GM12872 (cell line): ENCODE data around the gene JMJD1C.

Experiments used
- CTCF ChIP-seq: IDR thresholded peaks from 3 replicates; pipeline ENCODE4 v1.5.1; 2011; ENCODE audit warnings: low read depth, mild to moderate bottlenecking, low read length, moderate library complexity; ENCODE audit not compliant: insufficient read depth

Gene JMJD1C

GRCh38 chr10:63204667-63205391 is 260.9 kb downstream of the JMJD1C start:
- TF ChIP-seq CTCF, result no peak

- TF ChIP-seq CTCF, result no peak
Measured at GRCh38 chr10:63201118-63201517, 264.7 kb downstream of the JMJD1C start.

- TF ChIP-seq CTCF, result no peak
Measured at GRCh38 chr10:63200431-63200830, 265.3 kb downstream of the JMJD1C start.

GRCh38 chr10:63199716-63200115 is 266.1 kb downstream of the JMJD1C start:
- TF ChIP-seq CTCF, result no peak

- no peak for TF ChIP-seq CTCF
Measured at GRCh38 chr10:63197344-63198092, 268.3 kb downstream of the JMJD1C start.

GRCh38 chr10:63192826-63193225 is 273.0 kb downstream of the JMJD1C start:
- TF ChIP-seq CTCF, result no peak

- no peak for TF ChIP-seq CTCF
Measured at GRCh38 chr10:63175534-63175933, 290.2 kb downstream of the JMJD1C start.
